HepG2 (cell line): ENCODE measurements around the gene SMIM22. TPM values are rescaled to one million over a fixed set of nuclear protein-coding genes. Genes with fewer than 3 reads are reported as not detected.

Experiments
- ASH2L ChIP-seq: fragments of 300-600, 200-600 bp; sonication (generic); IDR thresholded peaks from 2 replicates; pipeline ENCODE4 v1.7.0; 2017; ENCODE audit warnings: low read depth, mild to moderate bottlenecking, moderate library complexity, mixed read lengths, low read length; ENCODE audit not compliant: insufficient read length
- CBFB ChIP-seq: sonication (generic); formaldehyde crosslinking; IDR thresholded peaks from 2 replicates; pipeline ENCODE4 v1.4.0; 2020; ENCODE audit warnings: missing genetic modification reagents
- CTCF ChIP-seq: sonication (generic); formaldehyde crosslinking; IDR thresholded peaks from 2 replicates; pipeline ENCODE4 v1.5.0; 2020; ENCODE audit warnings: mild to moderate bottlenecking, missing genetic modification reagents, moderate library complexity
- DDIT3 ChIP-seq: sonication (generic); formaldehyde crosslinking; IDR thresholded peaks from 2 replicates; pipeline ENCODE4 v1.4.0; 2020; ENCODE audit warnings: mild to moderate bottlenecking, missing genetic modification reagents
- DR1 ChIP-seq: sonication (generic); formaldehyde crosslinking; IDR thresholded peaks from 2 replicates; pipeline ENCODE4 v1.8.0; 2021; ENCODE audit warnings: mild to moderate bottlenecking, missing genetic modification reagents, inconsistent platforms
- FOXK2 ChIP-seq: fragments of 450-650 bp; IDR thresholded peaks from 2 replicates; pipeline ENCODE4 v1.6.1; 2016
- HHEX ChIP-seq: IDR thresholded peaks from 2 replicates; pipeline ENCODE4 v1.6.1; 2016; ENCODE audit warnings: control low read depth
- MXD4 ChIP-seq: IDR thresholded peaks from 2 replicates; pipeline ENCODE4 v1.6.1; 2016; ENCODE audit warnings: mild to moderate bottlenecking, missing biosample characterization, missing genetic modification reagents
- PHF5A ChIP-seq: IDR thresholded peaks from one replicate; pipeline ENCODE4 v1.6.1; 2018; ENCODE audit warnings: low read depth, missing genetic modification reagents; ENCODE audit not compliant: unreplicated experiment
- PITX1 ChIP-seq: sonication (generic); formaldehyde crosslinking; IDR thresholded peaks from 2 replicates; pipeline ENCODE4 v1.5.1; 2020; ENCODE audit warnings: mild to moderate bottlenecking, missing genetic modification reagents
- SOX6 ChIP-seq, 2 experiments: fragments of 450-650 bp in 1 of 2; sonication (generic) in 1 of 2; formaldehyde crosslinking in 1 of 2; IDR thresholded peaks; 2 replicates each; pipeline versions ENCODE4 v1.4.0 to v1.6.1; 2017 to 2020; ENCODE audit warnings: antibody characterized with exemption in 1 of 2, mild to moderate bottlenecking in 1 of 2, missing genetic modification reagents in 1 of 2
- ZNF20 ChIP-seq: sonication (generic); formaldehyde crosslinking; IDR thresholded peaks from 2 replicates; pipeline ENCODE4 v1.4.0; 2020; ENCODE audit warnings: mild to moderate bottlenecking, moderate library complexity, missing genetic modification reagents
- ZNF225 ChIP-seq: sonication (generic); formaldehyde crosslinking; IDR thresholded peaks from 2 replicates; pipeline ENCODE4 v1.4.0; 2020; ENCODE audit warnings: mild to moderate bottlenecking, missing genetic modification reagents
- ZNF331 ChIP-seq: sonication (generic); formaldehyde crosslinking; IDR thresholded peaks from 2 replicates; pipeline ENCODE4 v1.4.0; 2020; ENCODE audit warnings: missing genetic modification reagents
- ZNF382 ChIP-seq: sonication (generic); formaldehyde crosslinking; IDR thresholded peaks from 2 replicates; pipeline ENCODE4 v1.5.0; 2020; ENCODE audit warnings: missing genetic modification reagents, mild to moderate bottlenecking, borderline replicate concordance
- ZNF639 ChIP-seq: conservative IDR thresholded peaks from 2 replicates; pipeline ENCODE4 v1.6.1; 2018; ENCODE audit warnings: missing genetic modification reagents
- ZNF652 ChIP-seq: IDR thresholded peaks from 2 replicates; pipeline ENCODE4 v1.6.1; 2016; ENCODE audit warnings: low read depth, borderline replicate concordance
- polyA plus RNA-seq, 8 experiments: library from polyadenylated mRNA; depleted of rRNA in 3 of 8; stranded (reverse) in 7 of 8; unstranded in 1 of 8; fragments of >200 nt; fragmentation: Illumina TruSeq in 4 of 8; extraction: Trizol in 4 of 8; gene quantifications; 2 replicates each; pipeline versions ENCODE4 v1.2.1 to v1.2.3, GENCODE V29; 2011 to 2016; ENCODE audit warnings: low read depth in 4 of 8, missing spikeins in 1 of 8, mixed read lengths in 1 of 8; ENCODE audit not compliant: insufficient read depth in 1 of 8
- total RNA-seq, 5 experiments: library from RNA; depleted of rRNA; stranded (reverse); fragments of >200 nt; fragmentation: Illumina TruSeq; extraction: Trizol; gene quantifications; 2 replicates each; pipeline ENCODE4 v1.2.3, GENCODE V29; 2016; ENCODE audit warnings: low read depth in 1 of 5
- TF ChIP-seq, protein P1 (sequence below): sonication (generic); formaldehyde crosslinking; IDR thresholded peaks from 2 replicates; pipeline ENCODE4 v1.5.0; 2020; ENCODE audit warnings: missing genetic modification reagents
- TF ChIP-seq, protein P2 (sequence below): sonication (generic); formaldehyde crosslinking; IDR thresholded peaks from 2 replicates; pipeline ENCODE4 v1.8.1; 2023; ENCODE audit warnings: mild to moderate bottlenecking, inconsistent platforms, moderate library complexity, missing genetic modification reagents, borderline replicate concordance
- TF ChIP-seq, protein P3 (sequence below): IDR thresholded peaks from 2 replicates; pipeline ENCODE4 v1.4.0; 2020; ENCODE audit warnings: mild to moderate bottlenecking, missing genetic modification reagents

Gene SMIM22
- total and polyA plus RNA-seq, 2 of the 13 experiments (the other 11 are each of a cell fraction or from before 2014, with no cell fraction given): not detected

- TF ChIP-seq CTCF (CRISPR knock-in tag) (no peak; the same call in 1 of the 2 replicates), HHEX (CRISPR knock-in tag) (no peak), ZNF225 (CRISPR knock-in tag) (peak; percentile 38; the same call in 1 of the 2 replicates), DR1 (CRISPR knock-in tag) (peak; percentile 78; the same call in 1 of the 2 replicates), ZNF639 (CRISPR knock-in tag) (0 out of 2 replicates have a peak, but pooled peaks have one; percentile 28), DDIT3 (CRISPR knock-in tag) (no peak), ZNF382 (CRISPR knock-in tag) (no peak), PITX1 (CRISPR knock-in tag) (peak; percentile 68), SOX6 (IDR thresholded peaks at IDR 0.05) (no peak), SOX6 (CRISPR knock-in tag; IDR thresholded peaks at IDR 0.05) (peak; percentile 67), PHF5A (CRISPR knock-in tag) (peak; percentile 52), CBFB (peak; percentile 89), ZNF20 (no peak; the same call in 1 of the 2 replicates), ASH2L (peak; percentile 77), MXD4 (peak; percentile 85), ZNF331 (peak; percentile 32; the same call in 1 of the 2 replicates), ZNF652 (CRISPR knock-in tag) (no peak), FOXK2 (0 out of 2 replicates have a peak, but pooled peaks have one; percentile 48)
- TF ChIP-seq, protein P1, sequence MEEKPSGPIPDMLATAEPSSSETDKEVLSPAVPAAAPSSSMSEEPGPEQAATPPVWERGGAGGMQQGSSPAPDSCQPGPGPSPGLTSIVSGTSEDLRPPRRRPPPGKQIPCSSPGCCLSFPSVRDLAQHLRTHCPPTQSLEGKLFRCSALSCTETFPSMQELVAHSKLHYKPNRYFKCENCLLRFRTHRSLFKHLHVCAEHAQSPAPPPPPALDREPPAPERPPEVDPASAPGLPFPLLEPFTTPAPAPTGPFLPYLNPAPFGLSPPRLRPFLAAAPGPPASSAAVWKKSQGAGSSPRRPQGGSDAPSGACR (CRISPR knock-in tag): 0 out of 2 replicates have a peak, but pooled peaks have one; percentile 51
- TF ChIP-seq, protein P2, sequence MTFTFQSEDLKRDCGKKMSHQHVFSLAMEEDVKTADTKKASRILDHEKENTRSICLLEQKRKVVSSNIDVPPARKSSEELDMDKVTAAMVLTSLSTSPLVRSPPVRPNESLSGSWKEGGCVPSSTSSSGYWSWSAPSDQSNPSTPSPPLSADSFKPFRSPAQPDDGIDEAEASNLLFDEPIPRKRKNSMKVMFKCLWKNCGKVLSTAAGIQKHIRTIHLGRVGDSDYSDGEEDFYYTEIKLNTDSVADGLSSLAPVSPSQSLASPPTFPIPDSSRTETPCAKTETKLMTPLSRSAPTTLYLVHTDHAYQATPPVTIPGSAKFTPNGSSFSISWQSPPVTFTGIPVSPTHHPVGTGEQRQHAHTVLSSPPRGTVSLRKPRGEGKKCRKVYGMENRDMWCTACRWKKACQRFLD (CRISPR knock-in tag): 0 out of 2 replicates have a peak, but pooled peaks have one; percentile 53
- TF ChIP-seq, protein P3, sequence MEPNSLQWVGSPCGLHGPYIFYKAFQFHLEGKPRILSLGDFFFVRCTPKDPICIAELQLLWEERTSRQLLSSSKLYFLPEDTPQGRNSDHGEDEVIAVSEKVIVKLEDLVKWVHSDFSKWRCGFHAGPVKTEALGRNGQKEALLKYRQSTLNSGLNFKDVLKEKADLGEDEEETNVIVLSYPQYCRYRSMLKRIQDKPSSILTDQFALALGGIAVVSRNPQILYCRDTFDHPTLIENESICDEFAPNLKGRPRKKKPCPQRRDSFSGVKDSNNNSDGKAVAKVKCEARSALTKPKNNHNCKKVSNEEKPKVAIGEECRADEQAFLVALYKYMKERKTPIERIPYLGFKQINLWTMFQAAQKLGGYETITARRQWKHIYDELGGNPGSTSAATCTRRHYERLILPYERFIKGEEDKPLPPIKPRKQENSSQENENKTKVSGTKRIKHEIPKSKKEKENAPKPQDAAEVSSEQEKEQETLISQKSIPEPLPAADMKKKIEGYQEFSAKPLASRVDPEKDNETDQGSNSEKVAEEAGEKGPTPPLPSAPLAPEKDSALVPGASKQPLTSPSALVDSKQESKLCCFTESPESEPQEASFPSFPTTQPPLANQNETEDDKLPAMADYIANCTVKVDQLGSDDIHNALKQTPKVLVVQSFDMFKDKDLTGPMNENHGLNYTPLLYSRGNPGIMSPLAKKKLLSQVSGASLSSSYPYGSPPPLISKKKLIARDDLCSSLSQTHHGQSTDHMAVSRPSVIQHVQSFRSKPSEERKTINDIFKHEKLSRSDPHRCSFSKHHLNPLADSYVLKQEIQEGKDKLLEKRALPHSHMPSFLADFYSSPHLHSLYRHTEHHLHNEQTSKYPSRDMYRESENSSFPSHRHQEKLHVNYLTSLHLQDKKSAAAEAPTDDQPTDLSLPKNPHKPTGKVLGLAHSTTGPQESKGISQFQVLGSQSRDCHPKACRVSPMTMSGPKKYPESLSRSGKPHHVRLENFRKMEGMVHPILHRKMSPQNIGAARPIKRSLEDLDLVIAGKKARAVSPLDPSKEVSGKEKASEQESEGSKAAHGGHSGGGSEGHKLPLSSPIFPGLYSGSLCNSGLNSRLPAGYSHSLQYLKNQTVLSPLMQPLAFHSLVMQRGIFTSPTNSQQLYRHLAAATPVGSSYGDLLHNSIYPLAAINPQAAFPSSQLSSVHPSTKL: peak; percentile 27; the same call in 1 of the 2 replicates
These were observed 28.1 kb upstream of the SMIM22 start, which contains the start of gene ZNF500 (continued) for GRCh38 chr16:4766875-4767628.
